RWPE1 (cell line): ENCODE data around the gene B3GALT6.

Experiments
- CTCF ChIA-PET: fragments of 350-600 bp; sonication (Branson Sonifier 250); formaldehyde crosslinking; extraction: SDS; loops from one replicate; lab custom pipeline; 2021; lab: Yijun Ruan, JAX
- POLR2A ChIA-PET: fragments of 400-600 bp; formaldehyde crosslinking; extraction: SDS; loops from one replicate; lab custom pipeline; 2020; ENCODE audit warnings: antibody characterized with exemption; ENCODE audit not compliant: low non-redundant PET; lab: Yijun Ruan, JAX
- DNase-seq: peaks from one replicate; pipeline ENCODE4 v3.0.0; 2012; ENCODE audit warnings: low spot score
- H3K27ac ChIP-seq: fragments of 450-650 bp; 2 replicates; pipeline ENCODE4 v1.5.1; 2017
- TF ChIP-seq, protein P1 (sequence below): fragments of 450-650 bp; conservative IDR thresholded peaks from 2 replicates; pipeline ENCODE4 v1.5.1; 2017; ENCODE audit warnings: low read depth, mild to moderate bottlenecking

Gene B3GALT6

DNA sequence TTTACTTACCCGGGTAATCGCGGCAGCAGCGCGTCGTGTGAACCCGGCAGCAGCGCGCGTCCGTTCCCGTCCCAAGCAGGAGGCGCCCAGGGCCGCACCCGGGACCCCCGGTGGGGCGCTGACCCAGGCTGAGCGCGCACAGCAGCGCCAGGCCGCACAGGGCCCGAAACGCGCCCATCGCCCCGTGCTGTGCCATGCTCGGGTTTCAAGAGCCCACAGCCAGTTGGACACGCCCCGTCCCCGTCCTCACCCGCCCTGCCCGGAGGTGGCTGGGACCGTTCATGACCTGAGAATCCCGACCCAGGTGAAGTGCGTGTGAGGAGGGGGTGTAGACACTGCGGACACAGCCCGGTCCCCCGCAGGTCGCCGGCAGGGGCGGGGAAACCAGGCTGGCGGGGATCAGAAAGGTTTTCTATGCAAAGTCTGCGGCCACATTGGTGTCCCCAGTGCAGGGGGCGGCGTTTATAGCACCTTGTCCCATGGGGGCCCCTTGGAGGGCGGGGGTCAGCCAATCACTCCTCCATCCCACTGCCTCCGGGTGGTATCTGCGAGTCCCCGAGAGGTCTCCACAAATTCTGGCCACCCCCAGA, 25.6 kb upstream of the B3GALT6 start, which contains the start of gene TNFRSF18:
Gene TNFRSF18 (minus strand): TSS at position 217 of the 590 bp plus-strand sequence. CDS start 21 bp downstream, at position 196.
- TF ChIP-seq, protein P1, sequence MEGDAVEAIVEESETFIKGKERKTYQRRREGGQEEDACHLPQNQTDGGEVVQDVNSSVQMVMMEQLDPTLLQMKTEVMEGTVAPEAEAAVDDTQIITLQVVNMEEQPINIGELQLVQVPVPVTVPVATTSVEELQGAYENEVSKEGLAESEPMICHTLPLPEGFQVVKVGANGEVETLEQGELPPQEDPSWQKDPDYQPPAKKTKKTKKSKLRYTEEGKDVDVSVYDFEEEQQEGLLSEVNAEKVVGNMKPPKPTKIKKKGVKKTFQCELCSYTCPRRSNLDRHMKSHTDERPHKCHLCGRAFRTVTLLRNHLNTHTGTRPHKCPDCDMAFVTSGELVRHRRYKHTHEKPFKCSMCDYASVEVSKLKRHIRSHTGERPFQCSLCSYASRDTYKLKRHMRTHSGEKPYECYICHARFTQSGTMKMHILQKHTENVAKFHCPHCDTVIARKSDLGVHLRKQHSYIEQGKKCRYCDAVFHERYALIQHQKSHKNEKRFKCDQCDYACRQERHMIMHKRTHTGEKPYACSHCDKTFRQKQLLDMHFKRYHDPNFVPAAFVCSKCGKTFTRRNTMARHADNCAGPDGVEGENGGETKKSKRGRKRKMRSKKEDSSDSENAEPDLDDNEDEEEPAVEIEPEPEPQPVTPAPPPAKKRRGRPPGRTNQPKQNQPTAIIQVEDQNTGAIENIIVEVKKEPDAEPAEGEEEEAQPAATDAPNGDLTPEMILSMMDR, result no peak
- DNase-seq, result peak; percentile 15
- 0 out of 2 replicates have a peak within 1 kb of the TSS, but pooled peaks have one; percentile 68 for H3K27ac ChIP-seq
- POLR2A ChIA-PET, result no interaction called here
- CTCF ChIA-PET, result interaction anchor here (0.5 to 0.7 kb wide), 2 partner anchors 84 to 103 kb away, joined by 3 to 6 read pairs; no protein-coding TSS in a partner anchor

DNA sequence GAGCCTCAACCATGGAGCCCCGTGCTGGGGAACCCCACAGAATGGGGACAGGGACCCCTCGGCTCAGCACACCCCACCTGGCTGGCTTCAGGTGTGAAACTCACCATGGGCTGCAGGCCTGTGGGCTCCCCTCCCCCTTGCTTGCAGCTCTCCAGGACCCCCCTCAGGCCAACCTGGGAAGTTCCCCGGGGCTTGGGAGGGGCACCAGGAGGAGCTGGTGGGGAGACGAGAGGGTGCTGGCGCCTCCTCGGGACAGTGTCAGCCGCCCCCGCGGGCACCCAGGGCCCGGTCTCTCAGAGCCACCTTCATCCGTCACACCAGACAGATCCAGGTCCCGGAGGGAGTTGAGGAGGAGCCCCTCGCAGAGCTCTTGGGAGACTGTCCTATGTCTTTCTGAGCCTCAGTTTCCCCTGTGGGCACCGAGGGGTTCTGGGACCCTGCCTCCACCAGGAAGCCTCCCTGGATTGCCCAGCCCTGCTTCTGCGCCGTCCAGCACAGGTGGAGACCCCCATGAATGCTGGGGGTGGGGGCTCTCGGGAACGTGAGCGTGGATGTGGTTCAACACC, 25.0 kb upstream of the B3GALT6 start:
- ChIA-PET CTCF (interaction anchor here (0.5 to 0.7 kb wide), 2 partner anchors 85 kb away, joined by 3 to 6 read pairs; no protein-coding TSS in a partner anchor), POLR2A (no interaction called here)
- H3K27ac ChIP-seq, result no peak overlapping the region

DNA sequence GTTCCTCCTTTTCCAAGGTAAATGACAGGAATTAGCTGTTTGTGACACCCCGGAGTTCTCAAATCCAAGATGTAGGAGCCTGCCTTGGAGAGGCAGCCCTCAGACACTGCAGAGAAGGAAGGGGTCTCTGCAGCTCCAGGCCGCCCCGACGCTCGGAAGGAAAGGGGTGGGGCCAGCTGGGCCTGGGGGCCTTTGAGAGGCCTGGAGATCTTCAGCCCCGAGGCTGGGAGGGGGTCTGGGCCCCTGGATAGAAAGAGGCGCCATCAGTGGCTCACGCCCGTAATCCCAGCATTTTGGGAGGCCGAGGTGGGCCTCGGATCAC, 24.5 kb upstream of the B3GALT6 start:
- TF ChIP-seq, protein P1, result no peak
- ChIA-PET CTCF (interaction anchor here (0.7 kb wide), 1 partner anchor 85 kb away, joined by 3 read pairs; no protein-coding TSS in a partner anchor), POLR2A (no interaction called here)
- H3K27ac ChIP-seq, result peak overlapping the region; percentile 68
- no peak for DNase-seq

More for the DNA sequence above, 25.0 kb upstream of the B3GALT6 start:
- TF ChIP-seq, protein P1, result no peak
- DNase-seq, result no peak

DNA sequence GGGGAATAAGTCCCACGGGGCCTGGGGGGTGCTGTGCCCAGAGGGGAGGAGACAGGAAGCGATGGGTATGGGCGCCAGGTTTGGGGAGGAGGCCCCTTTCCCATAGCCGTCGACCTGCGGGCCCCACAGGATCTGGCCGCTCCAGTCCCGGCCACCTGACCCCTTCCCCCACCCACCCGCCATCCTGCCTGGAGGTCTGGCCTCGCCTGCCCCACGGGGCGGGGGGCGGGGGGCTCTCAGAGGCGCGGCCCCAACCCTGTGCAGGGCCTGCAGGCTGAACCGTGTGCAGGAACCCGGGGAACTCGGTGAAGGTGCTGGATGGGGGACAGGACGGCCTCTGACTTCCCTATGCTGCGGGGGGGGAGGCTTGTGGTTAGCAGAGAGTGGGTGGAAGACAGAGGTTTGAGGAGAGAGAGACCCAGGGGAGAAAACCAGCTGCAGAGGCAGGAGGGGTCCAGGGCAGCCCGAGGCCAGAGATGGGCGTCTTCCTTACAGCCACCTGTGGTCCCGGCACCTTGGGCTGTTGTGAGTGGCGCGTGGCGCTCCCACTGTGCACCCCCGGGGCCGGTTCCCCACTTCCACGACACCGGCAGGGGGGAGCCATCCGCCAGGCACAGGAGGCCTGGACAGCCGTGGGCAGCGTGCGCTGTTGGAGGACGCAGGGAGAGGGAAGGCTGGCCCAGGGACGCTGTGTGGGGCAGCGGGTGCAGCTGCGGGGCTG, 23.2 kb upstream of the B3GALT6 start:
- POLR2A ChIA-PET, result interaction anchor here (0.6 to 0.7 kb wide), 2 partner anchors 19 to 166 kb away, joined by 3 to 7 read pairs; no protein-coding TSS in a partner anchor
- H3K27ac ChIP-seq, result peak overlapping the region; percentile 68; the same call in 1 of the 2 replicates
- CTCF ChIA-PET, result no interaction called here
- TF ChIP-seq, protein P1, result no peak
- no peak for DNase-seq

DNA sequence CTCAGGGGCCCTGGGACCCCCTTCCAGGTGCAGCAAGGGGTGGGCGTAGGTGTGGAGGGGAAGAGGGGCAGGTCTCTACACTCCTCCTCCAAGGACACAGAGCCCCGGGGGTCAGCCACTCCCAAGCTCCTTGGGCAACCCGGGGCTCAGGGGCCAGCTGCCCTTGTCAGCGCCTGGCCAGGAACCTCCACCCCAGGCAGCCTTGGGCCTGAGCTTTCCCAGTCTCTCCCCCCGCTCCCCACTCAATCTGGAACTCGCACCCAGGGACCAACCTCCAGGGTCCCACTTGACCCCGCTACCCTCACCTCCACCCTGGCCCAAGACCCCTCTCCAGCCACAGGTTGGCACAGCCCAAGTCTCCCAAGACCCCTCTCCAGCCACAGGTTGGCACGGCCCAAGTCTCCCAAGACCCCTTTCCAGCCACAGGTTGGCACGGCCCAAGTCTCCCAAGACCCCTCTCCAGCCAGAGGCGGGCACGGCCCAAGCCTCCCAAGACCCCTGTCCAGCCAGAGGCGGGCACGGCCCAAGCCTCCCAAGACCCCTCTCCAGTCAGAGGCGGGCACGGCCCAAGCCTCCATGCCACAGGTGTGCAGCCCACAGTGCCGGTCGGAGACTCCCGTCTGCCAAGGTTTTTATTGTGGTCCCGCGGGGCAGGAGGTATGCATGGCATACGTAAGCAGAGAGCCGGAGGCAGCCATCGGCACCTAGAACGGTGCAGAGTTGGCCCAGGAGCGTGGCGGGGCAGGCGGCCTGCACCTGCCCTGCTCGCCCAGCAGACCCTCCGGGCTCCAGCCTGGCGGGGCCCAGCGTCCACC, 21.1 kb upstream of the B3GALT6 start:
- ChIA-PET CTCF (no interaction called here), POLR2A (no interaction called here)
- no peak overlapping the region for H3K27ac ChIP-seq
- TF ChIP-seq, protein P1, result no peak
- DNase-seq, result no peak
